Left lung (tissue), 10 donors: ENCODE data around the gene FAM168A. TPM values are rescaled to one million over a fixed set of nuclear protein-coding genes. Genes with fewer than 3 reads are reported as not detected.

Experiments
- ATAC-seq: fragments of 200-7000 bp; cut with Tn5 transposase; one replicate; pipeline ENCODE4 v1.9.1; 2020; ENCODE audit warnings: moderate library complexity
- DNase-seq, 4 donors: peaks; one replicate each; pipeline ENCODE4 v3.0.0-alpha.2; 2013 to 2020
- H3K27ac ChIP-seq, 2 donors: fragments of 200-600 bp; sonication (generic) in 1 of 2; one replicate each; pipeline versions ENCODE4 v1.5.0 to v1.8.0; 2020 to 2021
- H3K27me3 ChIP-seq, 2 donors: fragments of 200-600 bp; sonication (generic) in 1 of 2; one replicate each; pipeline versions ENCODE4 v1.5.0 to v1.8.0; 2020 to 2021
- H3K36me3 ChIP-seq, 2 donors: fragments of 200-600 bp; sonication (generic) in 1 of 2; one replicate each; pipeline versions ENCODE4 v1.5.0 to v1.8.0; 2020 to 2021
- H3K4me1 ChIP-seq, 2 donors: fragments of 200-600 bp; one replicate each; pipeline ENCODE4 v1.8.0; 2021
- H3K4me3 ChIP-seq, 2 donors: fragments of 200-600 bp; sonication (generic) in 1 of 2; one replicate each; pipeline versions ENCODE4 v1.5.0 to v1.8.0; 2020 to 2021; ENCODE audit warnings: mild to moderate bottlenecking in 1 of 2
- H3K9me3 ChIP-seq, 2 donors: fragments of 200-600 bp; sonication (generic) in 1 of 2; one replicate each; pipeline versions ENCODE4 v1.5.0 to v1.8.0; 2020 to 2021
- intact Hi-C, 2 donors: fragments of 100-400 bp; cut with DNase I; formaldehyde crosslinking; loops; one replicate each; pipeline versions ENCODE4 v1.11.2 to v1.14.2; 2022
- polyA plus RNA-seq, 6 donors: library from polyadenylated mRNA; unstranded; fragments of 120-200 nt; gene quantifications; one replicate each; pipeline ENCODE4 v1.2.1, GENCODE V29; 2013; ENCODE audit not compliant: insufficient read length in 6 of 6
- total RNA-seq, 2 donors: library from RNA; stranded (reverse); fragmentation: NEBNext Ultra II Directional; extraction: Animal tissue kit (Norgen Biotek cat#: 25700); gene quantifications; one replicate each; pipeline ENCODE4 v1.2.1, GENCODE V29; 2021
- TF ChIP-seq, protein P1 (sequence below), 2 donors: fragments of 200-600 bp; sonication (generic) in 1 of 2; IDR thresholded peaks; one replicate each; pipeline versions ENCODE4 v1.5.0 to v1.8.0; 2021; ENCODE audit warnings: antibody characterized with exemption in 2 of 2
- donor health status: DM: no; HTN: yes; CAD: no.
- donor health status: DM: no; HTN: no; CAD: no.

Gene FAM168A
- total and polyA plus RNA-seq, 8 donors, result 28.2 to 43.9 (median 41.6) TPM

- Histone ChIP-seq H3K36me3 (no peaks in the 10 kb centered on the region), H3K4me1 (no peaks in the 10 kb centered on the region), H3K27me3 (no peaks in the 10 kb centered on the region), H3K9me3 (no peaks in the 10 kb centered on the region), H3K27ac (no peak overlapping the region), H3K4me3 (no peak overlapping the region)
- DNase-seq (no peak), ATAC-seq (no peak)
- intact Hi-C loops, result no loop called here
- TF ChIP-seq, protein P1, sequence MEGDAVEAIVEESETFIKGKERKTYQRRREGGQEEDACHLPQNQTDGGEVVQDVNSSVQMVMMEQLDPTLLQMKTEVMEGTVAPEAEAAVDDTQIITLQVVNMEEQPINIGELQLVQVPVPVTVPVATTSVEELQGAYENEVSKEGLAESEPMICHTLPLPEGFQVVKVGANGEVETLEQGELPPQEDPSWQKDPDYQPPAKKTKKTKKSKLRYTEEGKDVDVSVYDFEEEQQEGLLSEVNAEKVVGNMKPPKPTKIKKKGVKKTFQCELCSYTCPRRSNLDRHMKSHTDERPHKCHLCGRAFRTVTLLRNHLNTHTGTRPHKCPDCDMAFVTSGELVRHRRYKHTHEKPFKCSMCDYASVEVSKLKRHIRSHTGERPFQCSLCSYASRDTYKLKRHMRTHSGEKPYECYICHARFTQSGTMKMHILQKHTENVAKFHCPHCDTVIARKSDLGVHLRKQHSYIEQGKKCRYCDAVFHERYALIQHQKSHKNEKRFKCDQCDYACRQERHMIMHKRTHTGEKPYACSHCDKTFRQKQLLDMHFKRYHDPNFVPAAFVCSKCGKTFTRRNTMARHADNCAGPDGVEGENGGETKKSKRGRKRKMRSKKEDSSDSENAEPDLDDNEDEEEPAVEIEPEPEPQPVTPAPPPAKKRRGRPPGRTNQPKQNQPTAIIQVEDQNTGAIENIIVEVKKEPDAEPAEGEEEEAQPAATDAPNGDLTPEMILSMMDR (IDR thresholded peaks at IDR 0.05), result no peak
These were observed 88.7 kb downstream of the FAM168A start for GRCh38 chr11:73509188-73509587.

DNA sequence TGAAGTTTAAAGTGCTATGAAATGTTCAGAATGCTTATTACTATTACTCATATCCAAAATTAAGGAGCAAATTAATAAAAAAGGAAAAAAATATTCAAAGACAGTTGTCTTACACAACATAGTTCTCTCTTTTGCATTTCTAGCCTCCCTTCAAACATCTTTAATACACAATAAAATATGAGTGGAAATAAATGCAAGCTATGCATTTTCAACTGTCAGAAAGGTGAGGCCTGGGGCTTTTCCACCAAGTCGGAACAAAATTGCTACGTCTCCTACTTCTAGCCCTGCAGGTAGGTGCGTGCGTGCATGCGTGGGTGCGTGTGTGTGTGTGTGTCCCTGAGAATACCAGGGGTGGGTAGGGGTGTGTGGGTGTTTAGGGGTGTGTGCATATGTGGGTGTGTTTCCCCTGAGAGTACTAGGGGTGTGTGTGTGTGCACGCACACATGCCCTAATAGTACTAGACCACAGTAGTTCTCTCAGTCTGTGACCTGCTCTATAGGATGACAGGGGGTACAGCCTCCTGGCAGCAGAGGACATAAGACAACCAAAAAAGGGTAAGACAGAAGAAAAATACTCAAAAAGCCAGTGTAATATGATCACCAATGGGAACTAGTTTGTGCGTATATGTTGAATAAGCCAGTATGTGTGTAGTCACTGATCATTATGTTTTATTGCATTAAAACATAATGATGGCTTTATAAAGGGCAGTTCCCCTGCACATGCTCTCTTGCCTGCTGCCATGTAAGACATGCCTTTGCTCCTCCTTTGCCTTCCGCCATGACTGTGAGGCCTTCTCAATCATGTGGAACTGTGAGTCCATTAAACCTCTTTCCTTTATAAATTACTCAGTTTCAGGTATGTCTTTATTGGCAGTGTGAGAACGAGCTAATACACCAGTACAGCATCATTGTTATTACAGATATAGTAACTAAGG lies 89.4 kb downstream of the FAM168A start:
- DNase-seq, result no peak
- Histone ChIP-seq H3K4me1 (no peaks in the 10 kb centered on the region), H3K36me3 (no peaks in the 10 kb centered on the region), H3K9me3 (peaks cover 0 to 4% of the 10 kb centered on the region in 2 donors), H3K4me3 (no peak overlapping the region), H3K27ac (no peak overlapping the region), H3K27me3 (no peaks in the 10 kb centered on the region)
- TF ChIP-seq, protein P1 (IDR thresholded peaks at IDR 0.05), result no peak
- no peak for ATAC-seq
- intact Hi-C loops, result no loop called here

DNA sequence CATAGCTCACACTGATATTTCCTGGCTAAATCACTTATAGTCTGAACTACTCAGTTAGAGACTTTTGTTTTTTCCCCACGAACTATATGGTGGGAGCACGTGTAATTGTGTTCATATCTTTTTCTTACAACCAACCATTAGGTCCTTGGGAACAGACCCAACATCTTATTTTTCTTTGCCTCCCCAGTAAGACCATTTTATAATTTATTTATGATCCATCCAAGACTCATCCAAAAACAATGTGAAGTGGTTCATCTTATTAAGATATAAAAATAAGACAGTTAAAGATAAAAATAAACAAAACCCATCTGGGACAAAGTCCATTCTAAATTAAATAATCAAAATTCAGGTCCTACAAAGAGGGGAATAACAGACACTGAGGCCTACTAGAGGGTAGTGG lies 90.8 kb downstream of the FAM168A start:
- ATAC-seq (no peak), DNase-seq (no peak)
- Histone ChIP-seq H3K27ac (no peak overlapping the region), H3K9me3 (peaks cover 0 to 4% of the 10 kb centered on the region in 2 donors), H3K4me3 (no peak overlapping the region), H3K27me3 (no peaks in the 10 kb centered on the region), H3K36me3 (no peaks in the 10 kb centered on the region), H3K4me1 (no peaks in the 10 kb centered on the region)
- intact Hi-C loops, result no loop called here
- TF ChIP-seq, protein P1 (IDR thresholded peaks at IDR 0.05), result no peak

GRCh38 chr11:73506038-73506437 lies 91.9 kb downstream of the FAM168A start:
- Histone ChIP-seq H3K27ac (no peak overlapping the region), H3K27me3 (no peaks in the 10 kb centered on the region), H3K36me3 (no peaks in the 10 kb centered on the region), H3K9me3 (peaks cover 0 to 4% of the 10 kb centered on the region in 2 donors), H3K4me3 (no peak overlapping the region), H3K4me1 (peaks cover 0 to 5% of the 10 kb centered on the region in 2 donors)
- TF ChIP-seq, protein P1 (IDR thresholded peaks at IDR 0.05), result no peak
- intact Hi-C loops, result no loop called here
- ATAC-seq, result no peak
- no peak for DNase-seq

DNA sequence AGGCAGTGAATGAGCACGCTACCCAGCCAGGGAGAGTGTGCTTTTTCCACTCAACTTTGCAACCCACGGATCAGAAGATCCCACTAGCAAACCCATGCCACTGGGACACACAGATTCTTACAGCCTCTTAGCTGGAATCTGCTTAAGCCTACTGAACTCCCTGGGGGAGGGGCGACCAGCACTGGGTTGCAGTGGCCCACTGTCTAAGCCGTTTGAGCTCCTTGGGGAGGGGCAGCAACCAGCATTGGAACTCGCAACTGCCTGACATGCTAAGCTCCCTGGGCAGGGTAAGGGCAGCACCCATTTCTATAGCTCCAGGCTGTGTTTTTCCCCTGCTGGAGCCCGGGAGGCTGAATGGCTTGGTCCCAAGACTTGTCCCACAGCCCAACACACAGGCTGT lies 99.6 kb downstream of the FAM168A start:
- no peak for ATAC-seq
- TF ChIP-seq, protein P1 (IDR thresholded peaks at IDR 0.05), result no peak
- intact Hi-C loops, result no loop called here
- H3K36me3 ChIP-seq, result no peaks in the 10 kb centered on the region
- H3K27ac ChIP-seq, result no peak overlapping the region
- no peak overlapping the region for H3K4me3 ChIP-seq
- H3K4me1 ChIP-seq, result peaks cover 0 to 9% of the 10 kb centered on the region in 2 donors
- no peak for DNase-seq
- no peaks in the 10 kb centered on the region for H3K9me3 ChIP-seq
- no peaks in the 10 kb centered on the region for H3K27me3 ChIP-seq
